MCF 10A (cell line): ENCODE results near the gene TOM1L1. TPM values are rescaled to one million over a fixed set of nuclear protein-coding genes. Genes with fewer than 3 reads are reported as not detected.

Experiments
- BruUV-seq: library from RNA; stranded (reverse); fragments of 400-500 nt; replicated peaks from 2 replicates; lab custom pipeline; 2021; lab: Mats Ljungman, UMichigan
- CTCF ChIA-PET: fragments of 300-600 bp; sonication (Branson Sonifier 250); formaldehyde crosslinking; extraction: SDS; loops from one replicate; lab custom pipeline; 2021; ENCODE audit warnings: antibody characterized with exemption, inconsistent platforms; lab: Yijun Ruan, JAX
- POLR2A ChIA-PET: fragments of 300-600, 350-650 bp; sonication (Branson Sonifier 250); formaldehyde crosslinking; extraction: SDS; loops from one replicate; lab custom pipeline; 2020; ENCODE audit warnings: antibody characterized with exemption, inconsistent platforms; lab: Yijun Ruan, JAX
- DNase-seq: peaks from one replicate; pipeline ENCODE4 v3.0.0-alpha.2; 2018; ENCODE audit not compliant: unreplicated experiment
- H3K27ac Mint-ChIP-seq: one replicate; pipeline ENCODE4 v1.8.0; 2022; ENCODE audit warnings: mild to moderate bottlenecking, low read depth, mixed read lengths; ENCODE audit not compliant: unreplicated experiment
- H3K27me3 Mint-ChIP-seq: one replicate; pipeline ENCODE4 v1.8.0; 2022; ENCODE audit warnings: mixed read lengths; ENCODE audit not compliant: insufficient read depth, unreplicated experiment
- H3K36me3 Mint-ChIP-seq: one replicate; pipeline ENCODE4 v1.8.0; 2022; ENCODE audit warnings: mild to moderate bottlenecking, moderate library complexity, mixed read lengths; ENCODE audit not compliant: insufficient read depth, unreplicated experiment
- H3K4me1 Mint-ChIP-seq: one replicate; pipeline ENCODE4 v1.8.0; 2022; ENCODE audit warnings: mixed read lengths; ENCODE audit not compliant: insufficient read depth, unreplicated experiment
- H3K4me3 Mint-ChIP-seq: one replicate; pipeline ENCODE4 v1.8.0; 2022; ENCODE audit warnings: mild to moderate bottlenecking, moderate library complexity, mixed read lengths; ENCODE audit not compliant: unreplicated experiment
- H3K9me3 Mint-ChIP-seq: one replicate; pipeline ENCODE4 v1.8.0; 2022; ENCODE audit warnings: mixed read lengths; ENCODE audit not compliant: unreplicated experiment
- CTCF ChIP-seq: fragments of 200-600 bp; IDR thresholded peaks from one replicate; pipeline ENCODE4 v1.8.0; 2022; ENCODE audit warnings: antibody characterized with exemption, mild to moderate bottlenecking; ENCODE audit not compliant: unreplicated experiment
- intact Hi-C: fragments of 100-400 bp; cut with micrococcal nuclease; formaldehyde crosslinking; loops from 2 replicates; pipeline ENCODE4 v1.14.1; 2022
- total RNA-seq: library from RNA; stranded (reverse); gene quantifications from 2 replicates; pipeline ENCODE4 v1.2.3, GENCODE V29; 2022

TOM1L1 gene
- total RNA-seq, 1 experiment from 2014 or later, result 157 TPM

- POLR2A ChIA-PET, result no interaction called here
- no peak for TF ChIP-seq CTCF
- Mint-ChIP-seq H3K4me3 (no peak overlapping the region), H3K9me3 (peaks cover 14% of the 10 kb centered on the region), H3K4me1 (peaks cover 14% of the 10 kb centered on the region), H3K27ac (no peak overlapping the region), H3K27me3 (no peaks in the 10 kb centered on the region), H3K36me3 (peaks cover 77% of the 10 kb centered on the region)
- no TSS peak for BruUV-seq
- intact Hi-C loops, result no loop called here
- no peak for DNase-seq
- CTCF ChIA-PET, result interaction anchor here (0.6 to 1.3 kb wide), 5 partner anchors 8 to 1301 kb away, joined by 3 to 5 read pairs (median 4); no protein-coding TSS in a partner anchor
Observed at GRCh38 chr17:54951286-54951685, 50.6 kb downstream of the TOM1L1 start.

- POLR2A ChIA-PET, result interaction anchor here (0.6 kb wide), 1 partner anchor 31 kb away, joined by 3 read pairs; no protein-coding TSS in a partner anchor
Observed at GRCh38 chr17:54956791-54957190, 56.1 kb downstream of the TOM1L1 start.

GRCh38 chr17:54967621-54968261, 67.1 kb downstream of the TOM1L1 start:
- Mint-ChIP-seq H3K27ac (no peak overlapping the region), H3K9me3 (no peaks in the 10 kb centered on the region), H3K27me3 (no peaks in the 10 kb centered on the region), H3K36me3 (peaks cover 33% of the 10 kb centered on the region), H3K4me1 (peaks cover 8% of the 10 kb centered on the region), H3K4me3 (no peak overlapping the region)
- BruUV-seq, result no TSS peak
- intact Hi-C loops, result no loop called here
- peak; percentile 34 for DNase-seq
- POLR2A ChIA-PET, result interaction anchor here (0.8 to 2.2 kb wide), 5 partner anchors 10 to 466 kb away, joined by 3 to 11 read pairs (median 3); no protein-coding TSS in a partner anchor
- TF ChIP-seq CTCF, result no peak
- CTCF ChIA-PET, result interaction anchor here (0.7 kb wide), 1 partner anchor 49 kb away, joined by 3 read pairs; no protein-coding TSS in a partner anchor

More at GRCh38 chr17:54956791-54957190, 56.1 kb downstream of the TOM1L1 start:
- Mint-ChIP-seq H3K4me1 (no peaks in the 10 kb centered on the region), H3K27ac (no peak overlapping the region), H3K4me3 (no peak overlapping the region), H3K9me3 (no peaks in the 10 kb centered on the region), H3K36me3 (peaks cover 81% of the 10 kb centered on the region), H3K27me3 (no peaks in the 10 kb centered on the region)
- intact Hi-C loops, result no loop called here
- CTCF ChIA-PET, result no interaction called here
- no TSS peak for BruUV-seq
- no peak for DNase-seq
- TF ChIP-seq CTCF, result no peak

GRCh38 chr17:54968262-54968987, 67.8 kb downstream of the TOM1L1 start, which contains the start of the genes COX11 and STXBP4:
Gene COX11 (minus strand): TSS chr17:54968654. CDS start chr17:54968646, 8 bp downstream.
Gene STXBP4 (plus strand): TSS chr17:54968765. CDS start chr17:54986220, 17,455 bp downstream.
- TF ChIP-seq CTCF, result peak; percentile 26
- BruUV-seq, result TSS peak; percentile 33
- intact Hi-C loops, result no loop called here
- H3K27ac Mint-ChIP-seq, result no peak within 1 kb of the TSS
- CTCF ChIA-PET, result interaction anchor here (0.6 to 0.7 kb wide), 4 partner anchors 9 to 1837 kb away, joined by 3 to 6 read pairs (median 3); no protein-coding TSS in a partner anchor
- peaks cover 8% of the 10 kb centered on the region for H3K4me1 Mint-ChIP-seq
- H3K36me3 Mint-ChIP-seq, result peaks cover 27% of the 10 kb centered on the region
- no peaks in the 10 kb centered on the region for H3K9me3 Mint-ChIP-seq
- H3K27me3 Mint-ChIP-seq, result no peaks in the 10 kb centered on the region
- DNase-seq, result peak; percentile 97
- POLR2A ChIA-PET, result interaction anchor here (0.7 to 2.2 kb wide), 6 partner anchors 11 to 465 kb away, joined by 3 to 11 read pairs (median 4); no protein-coding TSS in a partner anchor
- H3K4me3 Mint-ChIP-seq, result no peak within 1 kb of the TSS
